NT2/D1 (cell line): Measurements from ENCODE around the gene SLC5A11.

Experiments used
- YY1 ChIP-seq: IDR thresholded peaks from 2 replicates; pipeline ENCODE4 v1.6.1; 2011; ENCODE audit not compliant: insufficient read length, insufficient read depth
- ZNF274 ChIP-seq: IDR thresholded peaks from 2 replicates; pipeline ENCODE4 v1.6.1; 2011; ENCODE audit warnings: mild to moderate bottlenecking, low read depth, low read length

DNA sequence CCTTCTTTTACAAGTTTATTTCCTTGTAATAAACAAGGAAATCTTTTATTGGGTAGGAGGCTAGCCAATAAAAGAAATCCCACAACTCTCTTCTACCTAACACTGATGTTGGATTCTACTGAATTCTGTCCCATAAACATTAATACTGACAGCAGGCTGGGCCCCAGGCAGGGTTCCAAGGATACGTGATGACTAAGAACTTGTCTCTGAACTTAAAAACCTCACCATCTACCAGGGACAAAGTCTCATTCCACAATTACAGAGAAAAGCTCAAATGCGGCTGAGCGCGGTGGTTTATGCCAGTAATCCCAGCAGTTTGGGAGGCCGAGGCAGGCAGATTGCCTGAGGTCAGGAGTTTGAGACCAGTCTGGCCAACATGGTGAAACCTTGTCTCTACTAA lies 104.5 kb downstream of the SLC5A11 start:
- no peak for TF ChIP-seq ZNF274
- TF ChIP-seq YY1, result no peak
